Spinal cord (tissue), 10 donors: ENCODE measurements around the gene DNTT. TPM values are rescaled to one million over a fixed set of nuclear protein-coding genes. Genes with fewer than 3 reads are reported as not detected.

Experiments used
- DNase-seq, 6 donors: peaks; one replicate each; pipeline versions ENCODE4 v3.0.0 to v3.0.0-alpha.2; 2013 to 2015; ENCODE audit warnings: low spot score in 6 of 6, low read depth in 4 of 6
- H3K27ac ChIP-seq: one replicate; pipeline ENCODE4 v1.5.1; 2013; ENCODE audit warnings: low read depth, low read length, control low read depth
- H3K27me3 ChIP-seq: one replicate; pipeline ENCODE4 v1.6.1; 2013; ENCODE audit warnings: low read length; ENCODE audit not compliant: control insufficient read depth, insufficient read depth
- H3K36me3 ChIP-seq: one replicate; pipeline ENCODE4 v1.6.1; 2013; ENCODE audit warnings: low read length; ENCODE audit not compliant: control insufficient read depth, insufficient read depth
- H3K4me1 ChIP-seq: one replicate; pipeline ENCODE4 v1.6.1; 2013; ENCODE audit warnings: low read length; ENCODE audit not compliant: control insufficient read depth, insufficient read depth
- H3K4me3 ChIP-seq: one replicate; pipeline ENCODE4 v1.5.1; 2013; ENCODE audit warnings: low read depth, low read length, control low read depth
- H3K9me3 ChIP-seq: one replicate; pipeline ENCODE4 v1.6.1; 2013; ENCODE audit warnings: low read length; ENCODE audit not compliant: control insufficient read depth, insufficient read depth
- WGBS: methylation state at CpG from one replicate; pipeline ENCODE4 v1.1.5; 2013; ENCODE audit warnings: missing lambda C conversion rate; ENCODE audit not compliant: insufficient coverage; 5-methylcytosine and 5-hydroxymethylcytosine counted together
- polyA plus RNA-seq, 2 donors: library from polyadenylated mRNA; unstranded; fragments of 120-200 nt; gene quantifications; one replicate each; pipeline ENCODE4 v1.2.1, GENCODE V29; 2013; ENCODE audit not compliant: insufficient read length in 2 of 2
- total RNA-seq, 2 donors: library from RNA; depleted of rRNA in 1 of 2; stranded (reverse); fragments of 120-200 nt in 1 of 2; fragments of >200 nt in 1 of 2; gene quantifications; one replicate each; pipeline versions ENCODE4 v1.2.3 to v1.2.4, GENCODE V29; 2013 to 2014
- donor health status: healthy.

DNTT gene
- total and polyA plus RNA-seq, 4 donors, result 0.08 to 0.20 (median 0.11) TPM; not detected in 1

- 100% methylated on average over 1 of the region's 2 CpGs for WGBS
- no peaks in the 10 kb centered on the region for H3K9me3 ChIP-seq
- DNase-seq, result peak in 5 of 6 donors; percentile 19 to 69 (median 44)
- peaks cover 2% of the 10 kb centered on the region for H3K4me1 ChIP-seq
- H3K27me3 ChIP-seq, result no peaks in the 10 kb centered on the region
- no peaks in the 10 kb centered on the region for H3K36me3 ChIP-seq
- H3K27ac ChIP-seq, result peak overlapping the region; percentile 19
- H3K4me3 ChIP-seq, result no peak overlapping the region
Observed at GRCh38 chr10:96275685-96276418, 28.4 kb upstream of the DNTT start.

- no peaks in the 10 kb centered on the region for H3K36me3 ChIP-seq
- no peaks in the 10 kb centered on the region for H3K27me3 ChIP-seq
- H3K4me3 ChIP-seq, result no peak overlapping the region
- H3K27ac ChIP-seq, result no peak overlapping the region
- peaks cover 2% of the 10 kb centered on the region for H3K4me1 ChIP-seq
- H3K9me3 ChIP-seq, result no peaks in the 10 kb centered on the region
- no peak for DNase-seq
- WGBS, result 84% methylated on average over 6 of the region's 6 CpGs
Observed at GRCh38 chr10:96276426-96276825, 27.8 kb upstream of the DNTT start.

- H3K36me3 ChIP-seq, result no peaks in the 10 kb centered on the region
- H3K27ac ChIP-seq, result no peak overlapping the region
- no peak overlapping the region for H3K4me3 ChIP-seq
- H3K9me3 ChIP-seq, result no peaks in the 10 kb centered on the region
- WGBS, result 90% methylated on average over 1 of the region's 1 CpG
- DNase-seq, result no peak
- no peaks in the 10 kb centered on the region for H3K27me3 ChIP-seq
- H3K4me1 ChIP-seq, result peaks cover 2% of the 10 kb centered on the region
Observed at GRCh38 chr10:96276831-96277230, 27.4 kb upstream of the DNTT start.

- H3K27me3 ChIP-seq, result no peaks in the 10 kb centered on the region
- no peaks in the 10 kb centered on the region for H3K36me3 ChIP-seq
- H3K4me3 ChIP-seq, result no peak overlapping the region
- no peak overlapping the region for H3K27ac ChIP-seq
- H3K9me3 ChIP-seq, result no peaks in the 10 kb centered on the region
- WGBS, result 94% methylated on average over 2 of the region's 3 CpGs
- no peak for DNase-seq
- peaks cover 2% of the 10 kb centered on the region for H3K4me1 ChIP-seq
Observed at GRCh38 chr10:96279191-96279641, 25.0 kb upstream of the DNTT start.

GRCh38 chr10:96280859-96281258 lies 23.4 kb upstream of the DNTT start:
- Histone ChIP-seq H3K4me1 (peaks cover 2% of the 10 kb centered on the region), H3K36me3 (no peaks in the 10 kb centered on the region), H3K27ac (no peak overlapping the region), H3K9me3 (no peaks in the 10 kb centered on the region), H3K27me3 (no peaks in the 10 kb centered on the region), H3K4me3 (no peak overlapping the region)
- WGBS, result 88% methylated on average over 1 of the region's 2 CpGs
- DNase-seq, result no peak

GRCh38 chr10:96281444-96282029 lies 22.7 kb upstream of the DNTT start:
- WGBS, result 88% methylated on average over 2 of the region's 3 CpGs
- H3K4me3 ChIP-seq, result no peak overlapping the region
- no peak for DNase-seq
- H3K27ac ChIP-seq, result no peak overlapping the region
- no peaks in the 10 kb centered on the region for H3K27me3 ChIP-seq
- H3K4me1 ChIP-seq, result no peaks in the 10 kb centered on the region
- no peaks in the 10 kb centered on the region for H3K9me3 ChIP-seq
- no peaks in the 10 kb centered on the region for H3K36me3 ChIP-seq

GRCh38 chr10:96283351-96283750 lies 20.9 kb upstream of the DNTT start:
- no peaks in the 10 kb centered on the region for H3K9me3 ChIP-seq
- no peaks in the 10 kb centered on the region for H3K4me1 ChIP-seq
- no peaks in the 10 kb centered on the region for H3K36me3 ChIP-seq
- WGBS, result no CpG with 5 or more reads among the region's 2 CpGs
- DNase-seq, result no peak
- no peak overlapping the region for H3K27ac ChIP-seq
- no peak overlapping the region for H3K4me3 ChIP-seq
- H3K27me3 ChIP-seq, result no peaks in the 10 kb centered on the region

GRCh38 chr10:96283756-96284155 lies 20.5 kb upstream of the DNTT start:
- H3K27ac ChIP-seq, result no peak overlapping the region
- H3K27me3 ChIP-seq, result no peaks in the 10 kb centered on the region
- no peak for DNase-seq
- H3K4me3 ChIP-seq, result no peak overlapping the region
- no peaks in the 10 kb centered on the region for H3K9me3 ChIP-seq
- no peaks in the 10 kb centered on the region for H3K36me3 ChIP-seq
- 100% methylated on average over 1 of the region's 6 CpGs for WGBS
- no peaks in the 10 kb centered on the region for H3K4me1 ChIP-seq

- H3K27me3 ChIP-seq, result no peaks in the 10 kb centered on the region
- H3K36me3 ChIP-seq, result no peaks in the 10 kb centered on the region
- H3K4me1 ChIP-seq, result no peaks in the 10 kb centered on the region
- WGBS, result 61% methylated on average over 8 of the region's 8 CpGs
- no peak for DNase-seq
- no peaks in the 10 kb centered on the region for H3K9me3 ChIP-seq
- H3K27ac ChIP-seq, result no peak overlapping the region
- no peak overlapping the region for H3K4me3 ChIP-seq
Observed at GRCh38 chr10:96285331-96285752, 18.9 kb upstream of the DNTT start.
